HepG2 (cell line): Measurements from ENCODE around the gene GRIK4. TPM values are rescaled to one million over a fixed set of nuclear protein-coding genes. Genes with fewer than 3 reads are reported as not detected.

Experiments used
- ATAC-seq: fragments of 200-7000 bp; cut with Tn5 transposase; 3 replicates; pipeline ENCODE4 v1.9.1; 2020; ENCODE audit warnings: mild to moderate bottlenecking, moderate library complexity
- BruUV-seq: library from RNA; stranded (reverse); fragments of 400-500 nt; replicated peaks from 2 replicates; lab custom pipeline; 2021; lab: Mats Ljungman, UMichigan
- CTCF ChIA-PET: fragments of 300-600 bp; formaldehyde crosslinking; extraction: SDS; loops from one replicate; lab custom pipeline; 2021; ENCODE audit warnings: low total read pairs, inconsistent platforms, low intra/inter-chr PET ratio; lab: Yijun Ruan, JAX
- POLR2A ChIA-PET: fragments of 350-600 bp; sonication (Branson Sonifier 250); formaldehyde crosslinking; loops from one replicate; lab custom pipeline; 2020; ENCODE audit warnings: antibody characterized with exemption, inconsistent platforms; lab: Yijun Ruan, JAX
- DNase-seq: peaks from one replicate; pipeline ENCODE4 v3.0.0-alpha.2; 2015; ENCODE audit warnings: low spot score
- FAIRE-seq: peaks from 3 replicates; lab custom pipeline; 2011; peaks lifted over from hg19 to GRCh38; lab: Jason Lieb, UNC
- H2AFZ ChIP-seq: one replicate; pipeline ENCODE4 v1.6.1; 2011; ENCODE audit warnings: low read length, inconsistent platforms
- H3K27ac ChIP-seq: fragments of 300-600 bp; 3 replicates; pipeline ENCODE4 v1.8.0; 2011; ENCODE audit warnings: mixed run types, mild to moderate bottlenecking, mixed read lengths, low read length, inconsistent platforms; ENCODE audit not compliant: insufficient read depth; ENCODE audit errors: extremely low read length
- H3K27me3 ChIP-seq, 2 experiments: fragments of 200-600 bp in 1 of 2; 2 replicates in 1 of 2; 3 replicates in 1 of 2; pipeline versions ENCODE4 v1.6.0 to v1.8.0; 2011; ENCODE audit warnings: low read length in 2 of 2, mild to moderate bottlenecking in 2 of 2, moderate library complexity in 2 of 2, inconsistent platforms in 1 of 2; ENCODE audit not compliant: insufficient read depth in 2 of 2, control insufficient read depth in 1 of 2
- H3K36me3 ChIP-seq, 2 experiments: fragments of 200-600 bp in 1 of 2; replicated peaks in 1 of 2; 2 replicates in 1 of 2; 3 replicates in 1 of 2; pipeline versions ENCODE4 v1.5.1 to v1.8.0; 2011; ENCODE audit warnings: low read length in 2 of 2, inconsistent platforms in 1 of 2; ENCODE audit not compliant: insufficient read depth in 2 of 2, control insufficient read depth in 1 of 2
- H3K4me1 ChIP-seq: 2 replicates; pipeline ENCODE4 v1.5.1; 2012; ENCODE audit warnings: low read length, inconsistent platforms; ENCODE audit not compliant: insufficient read depth
- H3K4me2 ChIP-seq: 2 replicates; pipeline ENCODE4 v1.6.0; 2011; ENCODE audit warnings: low read depth, low read length, inconsistent platforms
- H3K4me3 ChIP-seq, 3 experiments: fragments of 200-600 bp in 1 of 3; sonication (generic), shearing (Covaris generic) in 1 of 3; replicated peaks in 1 of 3; 2 replicates each; pipeline ENCODE4 v1.5.1; 2011 to 2016; ENCODE audit warnings: low read length in 3 of 3, inconsistent platforms in 2 of 3, low read depth in 2 of 3, mild to moderate bottlenecking in 2 of 3, control low read depth in 1 of 3, mixed read lengths in 1 of 3; ENCODE audit not compliant: insufficient read depth in 1 of 3
- H3K79me2 ChIP-seq: one replicate; pipeline ENCODE4 v1.6.1; 2011; ENCODE audit warnings: low read length, inconsistent platforms; ENCODE audit not compliant: insufficient read depth
- H3K9ac ChIP-seq: 2 replicates; pipeline ENCODE4 v1.6.0; 2011; ENCODE audit warnings: mild to moderate bottlenecking, low read depth, low read length, inconsistent platforms; ENCODE audit not compliant: insufficient read depth
- H3K9me3 ChIP-seq: 2 replicates; pipeline ENCODE4 v1.5.1; 2012; ENCODE audit warnings: mild to moderate bottlenecking, low read length
- H4K20me1 ChIP-seq: 2 replicates; pipeline ENCODE4 v1.6.0; 2011; ENCODE audit warnings: inconsistent platforms, mild to moderate bottlenecking, low read length, moderate library complexity; ENCODE audit not compliant: insufficient read depth
- ATF7 ChIP-seq, 2 experiments: fragments of 450-650 bp in 1 of 2; sonication (generic) in 1 of 2; formaldehyde crosslinking in 1 of 2; IDR thresholded peaks; 2 replicates each; pipeline versions ENCODE4 v1.4.0 to v1.6.1; 2016 to 2020; ENCODE audit warnings: antibody characterized with exemption in 1 of 2, mild to moderate bottlenecking in 1 of 2, missing genetic modification reagents in 1 of 2
- FLYWCH1 ChIP-seq: sonication (generic); formaldehyde crosslinking; IDR thresholded peaks from 2 replicates; pipeline ENCODE4 v1.8.1; 2023; ENCODE audit warnings: mild to moderate bottlenecking, missing genetic modification reagents
- FOXP1 ChIP-seq, 2 experiments: fragments of 450-650 bp in 1 of 2; IDR thresholded peaks; 2 replicates each; pipeline ENCODE4 v1.6.1; 2017 to 2018; ENCODE audit warnings: antibody characterized with exemption in 1 of 2
- HNRNPLL ChIP-seq: fragments of 200-400 bp; formaldehyde crosslinking; IDR thresholded peaks from 2 replicates; pipeline ENCODE4 v1.6.1; 2017; ENCODE audit warnings: mild to moderate bottlenecking, low read depth, low read length; ENCODE audit not compliant: poor library complexity, severe bottlenecking
- IRF2 ChIP-seq: IDR thresholded peaks from 2 replicates; pipeline ENCODE4 v1.6.1; 2018; ENCODE audit warnings: missing genetic modification reagents, missing compliant biosample characterization
- KLF9 ChIP-seq: IDR thresholded peaks from 2 replicates; pipeline ENCODE4 v1.6.1; 2016; ENCODE audit warnings: low read depth
- MLXIP ChIP-seq: sonication (generic); formaldehyde crosslinking; IDR thresholded peaks from 2 replicates; pipeline ENCODE4 v1.9.0; 2021; ENCODE audit warnings: missing genetic modification reagents, borderline replicate concordance
- NR2C2 ChIP-seq: sonication (generic); formaldehyde crosslinking; IDR thresholded peaks from 2 replicates; pipeline ENCODE4 v1.4.0; 2020; ENCODE audit warnings: missing genetic modification reagents, mild to moderate bottlenecking, moderate library complexity, borderline replicate concordance
- RBM39 ChIP-seq: fragments of 200-400 bp; formaldehyde crosslinking; IDR thresholded peaks from one replicate; pipeline ENCODE4 v1.6.1; 2018; ENCODE audit warnings: antibody characterized with exemption, mild to moderate bottlenecking, low read depth, low read length; ENCODE audit not compliant: poor library complexity, severe bottlenecking
- ZBED4 ChIP-seq: sonication (generic); formaldehyde crosslinking; IDR thresholded peaks from 2 replicates; pipeline ENCODE4 v1.4.0; 2020; ENCODE audit warnings: missing genetic modification reagents, borderline replicate concordance
- ZNF253 ChIP-seq: sonication (generic); formaldehyde crosslinking; IDR thresholded peaks from 2 replicates; pipeline ENCODE4 v1.8.0; 2022; ENCODE audit warnings: mild to moderate bottlenecking, missing genetic modification reagents, borderline replicate concordance
- ZNF773 ChIP-seq: sonication (generic); formaldehyde crosslinking; IDR thresholded peaks from 2 replicates; pipeline ENCODE4 v1.4.0; 2020; ENCODE audit warnings: missing genetic modification reagents, borderline replicate concordance
- ZNF883 ChIP-seq: sonication (generic); formaldehyde crosslinking; IDR thresholded peaks from 2 replicates; pipeline ENCODE4 v1.5.1; 2020; ENCODE audit warnings: mild to moderate bottlenecking, missing genetic modification reagents; ENCODE audit errors: not compliant biosample characterization
- WGBS: methylation state at CpG from one replicate; pipeline ENCODE4 v1.1.6; 2017; ENCODE audit warnings: low lambda C conversion rate; 5-methylcytosine and 5-hydroxymethylcytosine counted together
- in situ Hi-C: cut with HindIII; loops from 2 replicates; pipeline ENCODE4 v1.10.0; 2017; ENCODE audit warnings: low pct_unique_long_range_greater_than_20kb; ENCODE audit not compliant: extremely low pct_ligation_motif_present
- intact Hi-C: fragments of 100-400 bp; cut with micrococcal nuclease; formaldehyde crosslinking; loops from one replicate; pipeline ENCODE4 v1.10.0; 2022; ENCODE audit not compliant: unreplicated experiment
- polyA plus RNA-seq, 8 experiments: library from polyadenylated mRNA; depleted of rRNA in 3 of 8; stranded (reverse) in 7 of 8; unstranded in 1 of 8; fragments of >200 nt; fragmentation: Illumina TruSeq in 4 of 8; extraction: Trizol in 4 of 8; gene quantifications; 2 replicates each; pipeline versions ENCODE4 v1.2.1 to v1.2.3, GENCODE V29; 2011 to 2016; ENCODE audit warnings: low read depth in 4 of 8, missing spikeins in 1 of 8, mixed read lengths in 1 of 8; ENCODE audit not compliant: insufficient read depth in 1 of 8
- total RNA-seq, 5 experiments: library from RNA; depleted of rRNA; stranded (reverse); fragments of >200 nt; fragmentation: Illumina TruSeq; extraction: Trizol; gene quantifications; 2 replicates each; pipeline ENCODE4 v1.2.3, GENCODE V29; 2016; ENCODE audit warnings: low read depth in 1 of 5

Gene GRIK4
- total and polyA plus RNA-seq, 2 of the 13 experiments (the other 11 are each of a cell fraction or from before 2014, with no cell fraction given): 0.04 to 0.07 TPM

GRCh38 chr11:120994091-120994859 is 482.7 kb downstream of the GRIK4 start:
- H3K27ac ChIP-seq: no peak overlapping the region
- no peak overlapping the region for H2AFZ ChIP-seq
- no peak overlapping the region for H3K4me2 ChIP-seq
- ChIA-PET CTCF (no interaction called here), POLR2A (no interaction called here)
- WGBS: 3% methylated on average over 1 of the region's 1 CpG
- no peak for ATAC-seq
- no peak for DNase-seq
- H3K36me3 ChIP-seq: no peaks in the 10 kb centered on the region
- no TSS peak for BruUV-seq
- FAIRE-seq: no peak
- H3K9me3 ChIP-seq: no peaks in the 10 kb centered on the region
- TF ChIP-seq FLYWCH1 (CRISPR knock-in tag) (no peak), KLF9 (no peak), ZNF883 (CRISPR knock-in tag) (no peak), NR2C2 (CRISPR knock-in tag) (no peak), IRF2 (CRISPR knock-in tag) (no peak), ZBED4 (CRISPR knock-in tag) (no peak), FOXP1 (IDR thresholded peaks at IDR 0.05) (no peak), FOXP1 (CRISPR knock-in tag; IDR thresholded peaks at IDR 0.05) (no peak), ZNF773 (no peak), ATF7 (IDR thresholded peaks at IDR 0.05) (no peak), ATF7 (CRISPR knock-in tag; IDR thresholded peaks at IDR 0.05) (no peak), ZNF253 (CRISPR knock-in tag) (no peak), MLXIP (no peak), HNRNPLL (no peak), RBM39 (no peak)
- H3K4me3 ChIP-seq: no peak overlapping the region
- H4K20me1 ChIP-seq: no peaks in the 10 kb centered on the region
- intact Hi-C loops: no loop called here
- no peaks in the 10 kb centered on the region for H3K79me2 ChIP-seq
- H3K9ac ChIP-seq: no peak overlapping the region
- H3K27me3 ChIP-seq: peaks cover 1 to 7% of the 10 kb centered on the region in 2 experiments; a peak in 2 of 5 replicates
- in situ Hi-C loops: no loop called here
- H3K4me1 ChIP-seq: no peaks in the 10 kb centered on the region
